K562 (cell line): ENCODE results near the gene BRD4. TPM values are rescaled to one million over a fixed set of nuclear protein-coding genes. Genes with fewer than 3 reads are reported as not detected.
A peak's percentile ranks its signal among the peaks of the same experiment; 100 is the strongest.

ENCODE experiments used
- ATF1 ChIP-seq, 2 experiments: fragments of 450-650 bp in 1 of 2; IDR thresholded peaks; 2 replicates each; pipeline ENCODE4 v1.6.1; 2016; ENCODE audit warnings: missing compliant biosample characterization in 1 of 2, missing genetic modification characterization in 1 of 2
- BRD9 ChIP-seq: fragments of 450-650 bp; IDR thresholded peaks from 2 replicates; pipeline ENCODE4 v1.6.1; 2018; ENCODE audit warnings: low read depth; ENCODE audit not compliant: partially characterized antibody
- CBX2 ChIP-seq: fragments of 200-600 bp; sonication (generic); IDR thresholded peaks from one replicate; pipeline ENCODE4 v1.6.1; 2012; ENCODE audit warnings: mild to moderate bottlenecking, low read length, inconsistent platforms; ENCODE audit not compliant: insufficient read depth, poor library complexity, severe bottlenecking
- CREM ChIP-seq: IDR thresholded peaks from 2 replicates; pipeline ENCODE4 v1.6.1; 2014; ENCODE audit warnings: antibody characterized with exemption, low read depth
- DEAF1 ChIP-seq: fragments of 450-650 bp; formaldehyde crosslinking; IDR thresholded peaks from 2 replicates; pipeline ENCODE4 v1.4.0; 2020; ENCODE audit warnings: mild to moderate bottlenecking, moderate library complexity
- MYC ChIP-seq, 2 experiments: fragments of 250-450 bp in 1 of 2; sonication (Bioruptor Pico) in 1 of 2; IDR thresholded peaks; 2 replicates each; pipeline versions ENCODE4 v1.5.1 to v1.6.1; 2012 to 2021; ENCODE audit warnings: low read depth in 2 of 2, borderline replicate concordance in 1 of 2, improper control_type of control experiment in 1 of 2, low read length in 1 of 2, mild to moderate bottlenecking in 1 of 2, moderate library complexity in 1 of 2
- SPI1 ChIP-seq: IDR thresholded peaks from 2 replicates; pipeline ENCODE4 v1.6.1; 2011; ENCODE audit warnings: low read depth, low read length, control low read depth, borderline replicate concordance
- SRF ChIP-seq, 2 experiments: fragments of 250-450, 450-650 bp in 1 of 2; sonication (Bioruptor Pico) in 1 of 2; sonication (generic) in 1 of 2; formaldehyde crosslinking; IDR thresholded peaks; 2 replicates each; pipeline versions ENCODE4 v1.5.0 to v1.5.1; 2020 to 2022; ENCODE audit warnings: mild to moderate bottlenecking in 1 of 2, missing genetic modification reagents in 1 of 2
- TEAD4 ChIP-seq, 2 experiments: sonication (generic) in 1 of 2; formaldehyde crosslinking in 1 of 2; IDR thresholded peaks; 2 replicates each; pipeline versions ENCODE4 v1.6.1 to v1.8.0; 2012 to 2022; ENCODE audit warnings: borderline replicate concordance in 1 of 2, inconsistent platforms in 1 of 2, low read length in 1 of 2, mild to moderate bottlenecking in 1 of 2, missing genetic modification reagents in 1 of 2
- ZBTB26 ChIP-seq: fragments of 450-650 bp; formaldehyde crosslinking; IDR thresholded peaks from 2 replicates; pipeline ENCODE4 v1.4.0; 2022; ENCODE audit warnings: missing genetic modification characterization
- ZC3H8 ChIP-seq: fragments of 450-650 bp; IDR thresholded peaks from 2 replicates; pipeline ENCODE4 v1.6.1; 2017
- ZNF239 ChIP-seq: fragments of 250-450 bp; sonication (Bioruptor Pico); IDR thresholded peaks from 2 replicates; pipeline ENCODE4 v1.4.0; 2020; ENCODE audit warnings: mild to moderate bottlenecking
- ZNF449 ChIP-seq: fragments of 250-450 bp; sonication (Bioruptor Pico); IDR thresholded peaks from 2 replicates; pipeline ENCODE4 v1.8.0; 2022; ENCODE audit warnings: moderate library complexity, mild to moderate bottlenecking, inconsistent platforms
- polyA plus RNA-seq, 8 experiments: library from polyadenylated mRNA; depleted of rRNA in 4 of 8; stranded (reverse) in 5 of 8; unstranded in 3 of 8; fragments of >200 nt; fragmentation: Nextera tagmentation in 2 of 8; fragmentation: Illumina TruSeq in 1 of 8; extraction: Ambion mirVana in 2 of 8; extraction: Trizol in 1 of 8; gene quantifications; 2 replicates each; pipeline versions ENCODE4 v1.2.1 to v1.2.3, GENCODE V29; 2011 to 2014; ENCODE audit warnings: inconsistent platforms in 1 of 8, missing spikeins in 1 of 8
- total RNA-seq, 7 experiments: library from RNA; depleted of rRNA in 6 of 7; stranded (reverse); fragments of >200 nt in 6 of 7; fragmentation: Illumina TruSeq in 2 of 7; extraction: Trizol in 2 of 7; gene quantifications; 2 replicates each; pipeline versions ENCODE4 v1.2.1 to v1.2.3, GENCODE V29; 2011 to 2021; ENCODE audit warnings: low replicate concordance in 1 of 7
- TF ChIP-seq, protein P1 (sequence below), 2 experiments: fragments of 450-650 bp; IDR thresholded peaks; 2 replicates each; pipeline ENCODE4 v1.6.1; 2018; ENCODE audit warnings: mild to moderate bottlenecking in 2 of 2, low read depth in 1 of 2; ENCODE audit not compliant: partially characterized antibody in 2 of 2

Gene BRD4
- total and polyA plus RNA-seq, 9 of the 15 experiments (the other 6 are each of a cell fraction or from before 2014, with no cell fraction given) = 1.8 to 105 (median 15.6) TPM

DNA sequence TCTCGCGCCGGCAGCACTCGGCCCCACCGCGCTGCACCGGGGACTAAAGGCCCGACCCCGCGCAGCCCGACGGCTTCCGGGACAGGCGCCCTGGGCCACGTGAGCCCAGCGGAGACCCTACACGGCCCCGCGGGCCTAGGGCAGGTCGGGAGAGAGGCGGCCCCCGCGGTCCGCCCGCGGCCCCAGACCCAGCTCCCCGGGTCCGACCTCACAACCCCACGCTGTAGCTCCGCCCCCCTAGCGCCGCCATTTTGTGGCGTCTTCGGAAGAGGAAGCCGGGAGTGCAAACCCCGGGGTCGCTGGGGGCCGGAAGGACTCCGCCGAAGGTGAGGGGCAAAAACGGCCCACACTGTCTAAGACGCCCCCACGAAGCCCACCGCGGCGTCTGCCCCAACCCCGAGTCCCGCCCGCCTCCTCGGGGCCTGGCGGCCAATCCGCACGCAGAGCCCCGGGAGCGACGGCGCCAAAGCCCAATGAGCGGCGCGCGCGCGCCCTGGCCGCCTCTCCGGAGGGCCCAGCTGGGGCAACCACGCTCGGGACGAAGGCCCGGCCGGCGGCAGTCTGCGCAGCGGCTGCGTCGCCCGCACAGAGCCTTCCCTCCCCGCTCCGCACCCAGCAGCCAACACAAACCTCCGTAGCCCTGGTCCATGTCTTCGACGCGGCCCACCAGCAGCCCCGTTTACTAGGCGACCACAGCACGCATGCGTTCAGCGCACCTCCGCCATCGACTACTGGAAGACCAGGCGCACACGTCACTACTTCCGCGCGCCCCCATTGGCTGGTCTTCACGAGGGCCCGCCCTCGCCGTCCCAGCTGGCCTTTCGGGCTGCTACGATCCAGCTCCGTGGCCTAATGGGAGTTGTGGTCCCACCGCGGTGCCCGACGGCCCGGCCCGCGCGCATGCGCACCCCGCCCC, 47.0 kb upstream of the BRD4 start, which contains the start of gene AKAP8 (continued):
- no peak for TF ChIP-seq ZNF449 (CRISPR knock-in tag)
- no peak for TF ChIP-seq BRD9
- no peak for TF ChIP-seq ZC3H8
- peak; percentile 47; the same call in 1 of the 2 replicates for TF ChIP-seq ATF1 (CRISPR knock-in tag; IDR thresholded peaks at IDR 0.05)
- peak; percentile 96 for TF ChIP-seq ATF1 (tag; IDR thresholded peaks at IDR 0.05)
- no peak for TF ChIP-seq DEAF1 (CRISPR knock-in tag)
- TF ChIP-seq TEAD4 (IDR thresholded peaks at IDR 0.05; ENCODE audit: low read length) = no peak; the same call in 1 of the 2 replicates
- TF ChIP-seq TEAD4 (CRISPR knock-in tag; IDR thresholded peaks at IDR 0.05; ENCODE audit: borderline replicate concordance) = 0 out of 2 replicates have a peak, but pooled peaks have one; percentile 3
- TF ChIP-seq ZNF239 = no peak
- no peak for TF ChIP-seq CBX2
- no peak for TF ChIP-seq ZBTB26 (CRISPR knock-in tag)
- TF ChIP-seq SRF (CRISPR knock-in tag; IDR thresholded peaks at IDR 0.05) = peak in 1 of 2 experiments; percentile 9; a peak in 1 of 4 replicates
- peak; percentile 45; the same call in 1 of the 2 replicates for TF ChIP-seq SPI1
- peak; percentile 95 for TF ChIP-seq CREM
- TF ChIP-seq MYC (IDR thresholded peaks at IDR 0.05; ENCODE audit: low read depth, low read length) = peak; percentile 3
- TF ChIP-seq MYC (CRISPR knock-in tag; IDR thresholded peaks at IDR 0.05; ENCODE audit: borderline replicate concordance, low read depth) = no peak; the same call in 1 of the 2 replicates
- TF ChIP-seq, protein P1, sequence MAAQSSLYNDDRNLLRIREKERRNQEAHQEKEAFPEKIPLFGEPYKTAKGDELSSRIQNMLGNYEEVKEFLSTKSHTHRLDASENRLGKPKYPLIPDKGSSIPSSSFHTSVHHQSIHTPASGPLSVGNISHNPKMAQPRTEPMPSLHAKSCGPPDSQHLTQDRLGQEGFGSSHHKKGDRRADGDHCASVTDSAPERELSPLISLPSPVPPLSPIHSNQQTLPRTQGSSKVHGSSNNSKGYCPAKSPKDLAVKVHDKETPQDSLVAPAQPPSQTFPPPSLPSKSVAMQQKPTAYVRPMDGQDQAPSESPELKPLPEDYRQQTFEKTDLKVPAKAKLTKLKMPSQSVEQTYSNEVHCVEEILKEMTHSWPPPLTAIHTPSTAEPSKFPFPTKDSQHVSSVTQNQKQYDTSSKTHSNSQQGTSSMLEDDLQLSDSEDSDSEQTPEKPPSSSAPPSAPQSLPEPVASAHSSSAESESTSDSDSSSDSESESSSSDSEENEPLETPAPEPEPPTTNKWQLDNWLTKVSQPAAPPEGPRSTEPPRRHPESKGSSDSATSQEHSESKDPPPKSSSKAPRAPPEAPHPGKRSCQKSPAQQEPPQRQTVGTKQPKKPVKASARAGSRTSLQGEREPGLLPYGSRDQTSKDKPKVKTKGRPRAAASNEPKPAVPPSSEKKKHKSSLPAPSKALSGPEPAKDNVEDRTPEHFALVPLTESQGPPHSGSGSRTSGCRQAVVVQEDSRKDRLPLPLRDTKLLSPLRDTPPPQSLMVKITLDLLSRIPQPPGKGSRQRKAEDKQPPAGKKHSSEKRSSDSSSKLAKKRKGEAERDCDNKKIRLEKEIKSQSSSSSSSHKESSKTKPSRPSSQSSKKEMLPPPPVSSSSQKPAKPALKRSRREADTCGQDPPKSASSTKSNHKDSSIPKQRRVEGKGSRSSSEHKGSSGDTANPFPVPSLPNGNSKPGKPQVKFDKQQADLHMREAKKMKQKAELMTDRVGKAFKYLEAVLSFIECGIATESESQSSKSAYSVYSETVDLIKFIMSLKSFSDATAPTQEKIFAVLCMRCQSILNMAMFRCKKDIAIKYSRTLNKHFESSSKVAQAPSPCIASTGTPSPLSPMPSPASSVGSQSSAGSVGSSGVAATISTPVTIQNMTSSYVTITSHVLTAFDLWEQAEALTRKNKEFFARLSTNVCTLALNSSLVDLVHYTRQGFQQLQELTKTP (IDR thresholded peaks at IDR 0.05; ENCODE audit: low read depth in 1 of 2, partially characterized antibody in 2 of 2) = peak in 1 of 2 experiments; percentile 94
